IPS DF 6.9 (cell line): Measurements from ENCODE around the gene TMEM135.
A peak's percentile ranks its signal among the peaks of the same experiment; 100 is the strongest.
"Not testable (repeated sequence)": the region's sequence is repeated elsewhere in the genome, so short reads cannot be mapped to it uniquely, and the experiment has no call there.

Source experiments
- DNase-seq: peaks from one replicate; pipeline ENCODE4 v3.0.0-alpha.2; 2013; ENCODE audit warnings: low read depth, low spot score
- H3K27ac ChIP-seq: one replicate; pipeline ENCODE4 v1.5.1; 2013; ENCODE audit warnings: low read length, control low read depth
- H3K27me3 ChIP-seq: 2 replicates; pipeline ENCODE4 v1.6.1; 2013; ENCODE audit warnings: mild to moderate bottlenecking, low read length; ENCODE audit not compliant: control insufficient read depth, insufficient read depth
- H3K36me3 ChIP-seq: 2 replicates; pipeline ENCODE4 v1.6.1; 2013; ENCODE audit warnings: low read length; ENCODE audit not compliant: control insufficient read depth, insufficient read depth
- H3K4me1 ChIP-seq: 2 replicates; pipeline ENCODE4 v1.6.1; 2013; ENCODE audit warnings: low read length; ENCODE audit not compliant: control insufficient read depth, insufficient read depth
- H3K4me3 ChIP-seq: 2 replicates; pipeline ENCODE4 v1.5.1; 2013; ENCODE audit warnings: mild to moderate bottlenecking, low read length
- H3K9me3 ChIP-seq: 2 replicates; pipeline ENCODE4 v1.6.1; 2013; ENCODE audit warnings: low read length, inconsistent platforms; ENCODE audit not compliant: control insufficient read depth, insufficient read depth
- WGBS: extraction: QIAGEN DNeasy Blood & Tissue Kit; methylation state at CpG from one replicate; pipeline ENCODE4 v1.1.7; 2013; ENCODE audit warnings: mixed read lengths, missing lambda C conversion rate; ENCODE audit not compliant: insufficient read length, insufficient coverage; 5-methylcytosine and 5-hydroxymethylcytosine counted together

TMEM135 gene

GRCh38 chr11:87020764-87021365 is 16.9 kb upstream of the TMEM135 start:
- Histone ChIP-seq H3K4me3 (no peak overlapping the region), H3K9me3 (no peaks in the 10 kb centered on the region), H3K27me3 (no peaks in the 10 kb centered on the region), H3K36me3 (no peaks in the 10 kb centered on the region), H3K27ac (no peak overlapping the region), H3K4me1 (peaks cover 2% of the 10 kb centered on the region; the same call in 1 of the 2 replicates)
- no CpG with 5 or more reads among the region's 3 CpGs for WGBS
- DNase-seq, result no peak

DNA sequence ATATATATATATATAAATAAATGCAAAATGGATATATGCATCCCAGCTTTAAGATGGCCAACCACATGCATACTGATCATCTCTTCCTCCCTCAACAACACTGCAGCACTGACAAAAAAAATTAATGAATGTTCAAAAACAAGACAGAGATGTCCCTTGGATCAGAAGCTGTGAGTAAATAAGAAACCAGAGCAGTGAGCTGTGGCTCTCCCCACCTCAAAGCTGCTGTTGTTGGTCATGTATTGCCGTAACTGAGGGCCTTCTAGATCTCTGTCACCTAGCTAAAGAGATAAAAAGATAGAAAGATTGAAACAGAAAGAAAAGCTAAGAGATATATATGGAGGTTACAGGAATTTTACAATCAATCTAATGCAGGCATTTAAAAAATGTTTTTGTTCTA is 15.5 kb upstream of the TMEM135 start:
- no CpG with 5 or more reads among the region's 1 CpG for WGBS
- Histone ChIP-seq H3K4me1 (peaks cover 2% of the 10 kb centered on the region; the same call in 1 of the 2 replicates), H3K27ac (no peak overlapping the region), H3K36me3 (no peaks in the 10 kb centered on the region), H3K9me3 (no peaks in the 10 kb centered on the region), H3K4me3 (no peak overlapping the region), H3K27me3 (no peaks in the 10 kb centered on the region)
- no peak for DNase-seq

- DNase-seq, result no peak
- Histone ChIP-seq H3K9me3 (no peaks in the 10 kb centered on the region), H3K4me1 (peaks cover 2% of the 10 kb centered on the region; the same call in 1 of the 2 replicates)
Observed at GRCh38 chr11:87022738-87023137, 15.0 kb upstream of the TMEM135 start.

GRCh38 chr11:87026415-87026814 is 11.3 kb upstream of the TMEM135 start:
- H3K4me1 ChIP-seq, H3K9me3 ChIP-seq, H3K4me3 ChIP-seq, H3K27ac ChIP-seq, H3K36me3 ChIP-seq, H3K27me3 ChIP-seq, DNase-seq: not testable (repeated sequence)
- no CpG with 5 or more reads among the region's 1 CpG for WGBS

More at GRCh38 chr11:87022738-87023137, 15.0 kb upstream of the TMEM135 start:
- no CpG with 5 or more reads among the region's 3 CpGs for WGBS
- no peak overlapping the region for H3K4me3 ChIP-seq
- no peaks in the 10 kb centered on the region for H3K36me3 ChIP-seq
- no peaks in the 10 kb centered on the region for H3K27me3 ChIP-seq
- no peak overlapping the region for H3K27ac ChIP-seq

GRCh38 chr11:87030458-87031054 is 7.2 kb upstream of the TMEM135 start:
- no peak for DNase-seq
- H3K4me1 ChIP-seq, result no peaks in the 10 kb centered on the region
- WGBS, result no CpG with 5 or more reads among the region's 5 CpGs
- H3K4me3 ChIP-seq, result no peak overlapping the region
- H3K27me3 ChIP-seq, result no peaks in the 10 kb centered on the region
- no peaks in the 10 kb centered on the region for H3K9me3 ChIP-seq
- no peak overlapping the region for H3K27ac ChIP-seq
- no peaks in the 10 kb centered on the region for H3K36me3 ChIP-seq

DNA sequence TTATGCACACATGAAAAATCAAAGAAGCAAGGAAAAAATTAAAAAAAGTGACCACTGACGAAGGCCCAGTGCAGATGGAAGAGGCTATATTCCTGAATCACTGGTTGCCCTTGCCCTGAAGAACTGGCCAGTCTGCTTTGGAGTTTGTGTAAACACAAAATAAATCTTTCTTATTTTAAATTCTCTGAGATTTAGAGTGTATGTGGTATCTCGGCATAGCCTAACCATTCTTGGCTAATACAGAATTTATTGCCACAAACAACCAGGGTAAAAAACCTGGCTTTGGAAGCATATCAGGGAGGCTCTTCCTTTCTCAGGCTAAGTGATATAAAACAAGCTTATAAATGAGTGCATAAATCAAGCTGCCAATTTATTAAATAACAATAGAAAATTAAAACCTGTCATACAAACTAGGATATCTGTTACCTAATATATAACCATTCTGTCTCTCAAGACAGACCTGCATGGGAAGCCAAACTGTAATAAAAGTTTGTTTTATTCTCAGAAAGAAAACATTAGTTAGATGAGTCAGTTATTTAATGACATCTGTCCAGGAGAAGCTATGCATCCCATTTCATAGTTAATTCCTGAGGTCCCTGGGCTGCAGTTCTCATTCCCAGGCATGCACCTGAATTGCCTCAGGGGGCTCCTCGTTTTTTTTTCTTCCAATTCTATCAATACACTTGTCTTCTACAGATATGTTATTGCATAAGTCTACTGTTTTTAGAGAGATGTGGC is 6.1 kb upstream of the TMEM135 start:
- Histone ChIP-seq H3K36me3 (no peaks in the 10 kb centered on the region), H3K27me3 (no peaks in the 10 kb centered on the region), H3K4me1 (no peaks in the 10 kb centered on the region), H3K9me3 (no peaks in the 10 kb centered on the region), H3K4me3 (no peak overlapping the region), H3K27ac (no peak overlapping the region)
- DNase-seq, result no peak
- WGBS, result no CpG with 5 or more reads among the region's 3 CpGs

- Histone ChIP-seq H3K27ac (no peak overlapping the region), H3K4me3 (no peak overlapping the region), H3K27me3 (no peaks in the 10 kb centered on the region), H3K36me3 (no peaks in the 10 kb centered on the region), H3K4me1 (0 out of 2 replicates have a peak, but pooled peaks cover 1% of the 10 kb centered on the region), H3K9me3 (no peaks in the 10 kb centered on the region)
- no CpG with 5 or more reads among the region's 8 CpGs for WGBS
- DNase-seq, result no peak
Observed at GRCh38 chr11:87033561-87033960, 4.2 kb upstream of the TMEM135 start.

DNA sequence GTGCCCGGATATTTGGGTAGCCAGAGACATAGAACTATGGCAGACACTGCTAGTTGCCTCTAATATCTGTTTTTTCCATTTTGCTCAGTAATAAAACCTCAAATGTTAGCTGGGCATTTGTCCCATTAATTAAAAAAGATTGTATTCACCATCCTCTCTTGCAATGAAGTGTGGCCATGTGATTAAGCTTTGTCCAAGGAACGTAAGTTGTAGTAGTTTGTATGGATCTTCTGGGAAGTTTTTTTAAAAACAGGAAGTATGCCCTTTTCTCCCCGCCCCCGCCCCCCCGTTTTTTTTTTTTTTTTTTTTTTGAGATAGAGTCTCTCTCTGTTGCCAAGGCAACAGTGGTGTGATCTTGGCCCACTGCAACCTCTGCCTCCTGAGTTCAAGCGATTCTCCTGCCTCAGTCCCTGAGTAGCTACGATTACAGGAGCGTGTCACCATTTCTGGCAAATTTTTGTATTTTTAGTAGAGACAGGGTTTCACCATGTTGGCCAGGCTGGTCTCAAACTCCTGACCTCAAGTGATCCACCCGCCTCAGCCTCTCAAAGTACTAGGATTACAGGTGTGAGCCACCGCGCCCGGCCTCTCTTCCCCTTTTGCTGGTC is 1.7 kb upstream of the TMEM135 start:
- H3K36me3 ChIP-seq, result no peaks in the 10 kb centered on the region
- DNase-seq, result no peak
- no peaks in the 10 kb centered on the region for H3K27me3 ChIP-seq
- H3K9me3 ChIP-seq, result no peaks in the 10 kb centered on the region
- WGBS, result no CpG with 5 or more reads among the region's 12 CpGs
- H3K4me1 ChIP-seq, result 0 out of 2 replicates have a peak, but pooled peaks cover 1% of the 10 kb centered on the region
- H3K27ac ChIP-seq, result no peak overlapping the region
- H3K4me3 ChIP-seq, result no peak overlapping the region

DNA sequence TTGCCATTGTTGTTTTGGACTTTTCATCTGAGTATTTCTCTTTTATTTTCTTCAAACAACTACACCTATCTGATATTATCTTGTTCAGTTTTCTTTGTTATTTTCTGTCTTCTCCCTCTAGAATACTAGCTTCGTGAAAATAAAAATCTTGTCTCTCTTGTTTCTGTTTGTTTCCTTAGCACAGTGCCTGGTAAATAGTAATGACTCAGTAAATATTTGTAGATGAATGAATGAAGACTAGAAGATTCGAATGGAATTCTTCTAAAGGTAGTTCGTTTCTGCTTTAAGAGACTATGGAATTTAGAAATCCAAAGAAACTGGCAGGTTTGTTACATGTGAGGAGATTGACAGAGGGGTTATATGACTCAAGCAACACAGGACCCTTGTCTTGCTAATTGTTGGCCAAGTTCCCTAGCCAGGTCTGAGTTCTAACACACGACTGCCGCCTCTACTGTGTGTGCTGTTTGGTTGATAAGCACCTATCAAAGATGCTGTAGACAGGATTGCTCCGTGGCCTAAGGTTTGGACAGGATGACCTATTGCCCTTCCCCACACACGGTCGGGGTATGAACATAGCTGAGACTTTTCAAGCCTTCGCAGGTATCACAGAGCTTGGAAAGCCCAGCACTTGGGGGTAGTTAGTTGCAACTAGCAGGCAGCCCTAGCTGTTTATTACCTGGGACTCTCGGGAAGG is 831 bp upstream of the TMEM135 start:
- WGBS, result no CpG with 5 or more reads among the region's 10 CpGs
- H3K9me3 ChIP-seq, result no peaks in the 10 kb centered on the region
- no peak overlapping the region for H3K27ac ChIP-seq
- H3K4me1 ChIP-seq, result 0 out of 2 replicates have a peak, but pooled peaks cover 1% of the 10 kb centered on the region
- no peaks in the 10 kb centered on the region for H3K27me3 ChIP-seq
- H3K36me3 ChIP-seq, result no peaks in the 10 kb centered on the region
- no peak for DNase-seq
- peak overlapping the region; percentile 46; the same call in 1 of the 2 replicates for H3K4me3 ChIP-seq
